Frontal cortex (tissue), 1 donor: ENCODE measurements around the gene AARSD1. TPM values are rescaled to one million over a fixed set of nuclear protein-coding genes. Genes with fewer than 3 reads are reported as not detected.

Source experiments
- small RNA-seq: library from RNA; depleted of rRNA; stranded (forward); fragments of <200 nt; gene quantifications from one replicate; pipeline ENCODE3, GENCODE V24; 2014
- total RNA-seq: library from RNA; depleted of rRNA; stranded (reverse); fragments of >200 nt; gene quantifications from one replicate; pipeline ENCODE4 v1.2.3, GENCODE V29; 2014

Gene AARSD1
- total RNA-seq, 1 donor from 2014 or later = 28.5 TPM

Small RNA genes within 50 kb of the gene (small RNA-seq; reads per million reads assigned to genes)
- gene AARSD1 (0.08 reads per million), gene RF00561 (not detected)

Other genes starting within 250 kb of the AARSD1 start
- 24.9 TPM for gene EZH1, start 219.4 kb downstream of the AARSD1 start, total RNA-seq
- gene RAMP2, start 203.2 kb downstream of the AARSD1 start, total RNA-seq = 15.9 TPM
- gene VPS25, start 191.0 kb downstream of the AARSD1 start, total RNA-seq = 26.1 TPM
- gene WNK4, start 183.8 kb downstream of the AARSD1 start, total RNA-seq = 0.41 TPM
- gene COA3, start 165.8 kb downstream of the AARSD1 start, total RNA-seq = 98.6 TPM
- gene CNTD1, start 165.6 kb downstream of the AARSD1 start, total RNA-seq = 0.82 TPM
- gene BECN1, start 140.2 kb downstream of the AARSD1 start, total RNA-seq = 74.6 TPM
- 37.9 TPM for gene PSME3, start 131.1 kb downstream of the AARSD1 start, total RNA-seq
- gene AOC2, start 119.9 kb downstream of the AARSD1 start, total RNA-seq = 0.41 TPM
- gene AOC3, start 113.3 kb downstream of the AARSD1 start, total RNA-seq = 0.41 TPM
- gene G6PC1, start 63.7 kb downstream of the AARSD1 start, total RNA-seq = not detected
- gene PTGES3L, start 15.6 kb upstream of the AARSD1 start, total RNA-seq = 2.9 TPM
- 14.3 TPM for gene RUNDC1, start 16.1 kb upstream of the AARSD1 start, total RNA-seq
- gene RPL27, start 34.0 kb upstream of the AARSD1 start, total RNA-seq = 1,220 TPM
- gene IFI35, start 42.3 kb upstream of the AARSD1 start, total RNA-seq = 1.2 TPM
- gene VAT1, start 57.9 kb upstream of the AARSD1 start, total RNA-seq = 77.9 TPM
- 4.5 TPM for gene RND2, start 60.8 kb upstream of the AARSD1 start, total RNA-seq
- gene BRCA1, start 160.9 kb upstream of the AARSD1 start, total RNA-seq = 6.1 TPM
- 66.0 TPM for gene NBR1, start 206.8 kb upstream of the AARSD1 start, total RNA-seq
- under 0.01 TPM for gene TMEM106A, start 247.4 kb upstream of the AARSD1 start, total RNA-seq